Neural progenitor cell (in vitro differentiated cells): ENCODE results near the gene NDFIP2.

Experiments
- CTCF ChIP-seq: fragments of 200-600 bp; sonication (generic); IDR thresholded peaks from 2 replicates; pipeline ENCODE4 v1.5.1; 2017; ENCODE audit warnings: antibody characterized with exemption, mild to moderate bottlenecking
- EZH2 ChIP-seq: fragments of 200-600 bp; sonication (generic); IDR thresholded peaks from 2 replicates; pipeline ENCODE4 v1.6.1; 2017; ENCODE audit warnings: antibody characterized with exemption, mild to moderate bottlenecking, moderate library complexity
- EZH2phosphoT487 ChIP-seq: fragments of 200-600 bp; sonication (generic); IDR thresholded peaks from 2 replicates; pipeline ENCODE4 v1.6.1; 2017; ENCODE audit warnings: antibody characterized with exemption

- TF ChIP-seq CTCF = no peak
- TF ChIP-seq EZH2 = no peak
- no peak for TF ChIP-seq EZH2phosphoT487
Measured at GRCh38 chr13:79566118-79566517, 85.2 kb downstream of the NDFIP2 start.
